ENCODE measurements around the gene CENPE.
A peak's percentile ranks its signal among the peaks of the same experiment; 100 is the strongest.

Gene CENPE

GRCh38 chr4:103075894-103076746, 122.0 kb downstream of the CENPE start:
- peak overlapping the region; percentile 65 for H3K4me3 ChIP-seq (ENCODE audit: low read depth, low read length)
- POLR2A ChIA-PET = no interaction called here
- CTCF ChIA-PET = interaction anchor here (0.9 to 1.2 kb wide), 3 partner anchors 9 to 68 kb away, joined by 3 to 6 read pairs (median 4); no protein-coding TSS in a partner anchor
- no peaks in the 10 kb centered on the region for H3K4me1 ChIP-seq (ENCODE audit: control insufficient read depth, insufficient read depth, low read length)
- H3K36me3 ChIP-seq (ENCODE audit: control insufficient read depth in 2 of 2, insufficient read depth in 1 of 2, low read length in 2 of 2) = peaks cover 0 to 3% of the 10 kb centered on the region in 2 experiments; a peak in 1 of 3 replicates
- peak overlapping the region; percentile 76; the same call in 1 of the 2 replicates for H3K27ac ChIP-seq (ENCODE audit: extremely low read depth, low read depth, low read length)
- no peaks in the 10 kb centered on the region for H3K9me3 ChIP-seq (ENCODE audit: control insufficient read depth, insufficient read depth, low read depth, low read length)
- no peak for TF ChIP-seq ZNF223 (tag by site-specific recombination; IDR thresholded peaks at IDR 0.05)
- TF ChIP-seq, protein P1, sequence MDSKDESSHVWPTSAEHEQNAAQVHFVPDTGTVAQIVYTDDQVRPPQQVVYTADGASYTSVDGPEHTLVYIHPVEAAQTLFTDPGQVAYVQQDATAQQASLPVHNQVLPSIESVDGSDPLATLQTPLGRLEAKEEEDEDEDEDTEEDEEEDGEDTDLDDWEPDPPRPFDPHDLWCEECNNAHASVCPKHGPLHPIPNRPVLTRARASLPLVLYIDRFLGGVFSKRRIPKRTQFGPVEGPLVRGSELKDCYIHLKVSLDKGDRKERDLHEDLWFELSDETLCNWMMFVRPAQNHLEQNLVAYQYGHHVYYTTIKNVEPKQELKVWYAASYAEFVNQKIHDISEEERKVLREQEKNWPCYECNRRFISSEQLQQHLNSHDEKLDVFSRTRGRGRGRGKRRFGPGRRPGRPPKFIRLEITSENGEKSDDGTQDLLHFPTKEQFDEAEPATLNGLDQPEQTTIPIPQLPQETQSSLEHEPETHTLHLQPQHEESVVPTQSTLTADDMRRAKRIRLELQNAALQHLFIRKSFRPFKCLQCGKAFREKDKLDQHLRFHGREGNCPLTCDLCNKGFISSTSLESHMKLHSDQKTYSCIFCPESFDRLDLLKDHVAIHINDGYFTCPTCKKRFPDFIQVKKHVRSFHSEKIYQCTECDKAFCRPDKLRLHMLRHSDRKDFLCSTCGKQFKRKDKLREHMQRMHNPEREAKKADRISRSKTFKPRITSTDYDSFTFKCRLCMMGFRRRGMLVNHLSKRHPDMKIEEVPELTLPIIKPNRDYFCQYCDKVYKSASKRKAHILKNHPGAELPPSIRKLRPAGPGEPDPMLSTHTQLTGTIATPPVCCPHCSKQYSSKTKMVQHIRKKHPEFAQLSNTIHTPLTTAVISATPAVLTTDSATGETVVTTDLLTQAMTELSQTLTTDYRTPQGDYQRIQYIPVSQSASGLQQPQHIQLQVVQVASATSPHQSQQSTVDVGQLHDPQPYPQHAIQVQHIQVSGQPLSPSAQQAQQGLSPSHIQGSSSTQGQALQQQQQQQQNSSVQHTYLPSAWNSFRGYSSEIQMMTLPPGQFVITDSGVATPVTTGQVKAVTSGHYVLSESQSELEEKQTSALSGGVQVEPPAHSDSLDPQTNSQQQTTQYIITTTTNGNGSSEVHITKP (tag by site-specific recombination; IDR thresholded peaks at IDR 0.05) = 0 out of 2 replicates have a peak, but pooled peaks have one; percentile 22
- TF ChIP-seq, protein P2, sequence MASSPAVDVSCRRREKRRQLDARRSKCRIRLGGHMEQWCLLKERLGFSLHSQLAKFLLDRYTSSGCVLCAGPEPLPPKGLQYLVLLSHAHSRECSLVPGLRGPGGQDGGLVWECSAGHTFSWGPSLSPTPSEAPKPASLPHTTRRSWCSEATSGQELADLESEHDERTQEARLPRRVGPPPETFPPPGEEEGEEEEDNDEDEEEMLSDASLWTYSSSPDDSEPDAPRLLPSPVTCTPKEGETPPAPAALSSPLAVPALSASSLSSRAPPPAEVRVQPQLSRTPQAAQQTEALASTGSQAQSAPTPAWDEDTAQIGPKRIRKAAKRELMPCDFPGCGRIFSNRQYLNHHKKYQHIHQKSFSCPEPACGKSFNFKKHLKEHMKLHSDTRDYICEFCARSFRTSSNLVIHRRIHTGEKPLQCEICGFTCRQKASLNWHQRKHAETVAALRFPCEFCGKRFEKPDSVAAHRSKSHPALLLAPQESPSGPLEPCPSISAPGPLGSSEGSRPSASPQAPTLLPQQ (tag by site-specific recombination; IDR thresholded peaks at IDR 0.05) = peak; percentile 81
- peak; percentile 92 for TF ChIP-seq ZBTB20 (tag by site-specific recombination; IDR thresholded peaks at IDR 0.05)
- TF ChIP-seq ZNF501 (tag by site-specific recombination; IDR thresholded peaks at IDR 0.05) = peak; percentile 55; the same call in 1 of the 2 replicates
- TF ChIP-seq, protein P3, sequence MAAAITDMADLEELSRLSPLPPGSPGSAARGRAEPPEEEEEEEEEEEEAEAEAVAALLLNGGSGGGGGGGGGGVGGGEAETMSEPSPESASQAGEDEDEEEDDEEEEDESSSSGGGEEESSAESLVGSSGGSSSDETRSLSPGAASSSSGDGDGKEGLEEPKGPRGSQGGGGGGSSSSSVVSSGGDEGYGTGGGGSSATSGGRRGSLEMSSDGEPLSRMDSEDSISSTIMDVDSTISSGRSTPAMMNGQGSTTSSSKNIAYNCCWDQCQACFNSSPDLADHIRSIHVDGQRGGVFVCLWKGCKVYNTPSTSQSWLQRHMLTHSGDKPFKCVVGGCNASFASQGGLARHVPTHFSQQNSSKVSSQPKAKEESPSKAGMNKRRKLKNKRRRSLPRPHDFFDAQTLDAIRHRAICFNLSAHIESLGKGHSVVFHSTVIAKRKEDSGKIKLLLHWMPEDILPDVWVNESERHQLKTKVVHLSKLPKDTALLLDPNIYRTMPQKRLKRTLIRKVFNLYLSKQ (tag by site-specific recombination; IDR thresholded peaks at IDR 0.05; ENCODE audit: borderline replicate concordance) = no peak
- peak; percentile 71 for TF ChIP-seq ZIC2 (tag by site-specific recombination; IDR thresholded peaks at IDR 0.05)
- TF ChIP-seq HOXC10 (CRISPR knock-in tag; IDR thresholded peaks at IDR 0.05) = no peak
- TF ChIP-seq ZNF658 (tag by site-specific recombination; IDR thresholded peaks at IDR 0.05) = no peak
- no peak for TF ChIP-seq SETDB1 (IDR thresholded peaks at IDR 0.05; ENCODE audit: insufficient read length, low read length)
- peak; percentile 40; the same call in 1 of the 2 replicates for TF ChIP-seq ZNF600 (tag by site-specific recombination; IDR thresholded peaks at IDR 0.05)
- TF ChIP-seq KLF9 (tag by site-specific recombination; IDR thresholded peaks at IDR 0.05; ENCODE audit: low read depth) = 0 out of 2 replicates have a peak, but pooled peaks have one; percentile 20
- TF ChIP-seq ZNF394 (tag by site-specific recombination; IDR thresholded peaks at IDR 0.05; ENCODE audit: borderline replicate concordance) = peak; percentile 11; the same call in 1 of the 2 replicates
- TF ChIP-seq SP2 (tag by site-specific recombination; IDR thresholded peaks at IDR 0.05) = peak; percentile 14; the same call in 1 of the 2 replicates
- peak; percentile 52; the same call in 1 of the 2 replicates for TF ChIP-seq ZXDB (tag by site-specific recombination; IDR thresholded peaks at IDR 0.05)
- TF ChIP-seq INSM2 (tag by site-specific recombination; IDR thresholded peaks at IDR 0.05) = no peak
- no peak for TF ChIP-seq REPIN1 (tag by site-specific recombination; IDR thresholded peaks at IDR 0.05; ENCODE audit: low read depth)
- no peak for TF ChIP-seq ZBTB1 (tag by site-specific recombination; IDR thresholded peaks at IDR 0.05)
- TF ChIP-seq FEZF1 (tag by site-specific recombination; IDR thresholded peaks at IDR 0.05) = no peak
- TF ChIP-seq, protein P4, sequence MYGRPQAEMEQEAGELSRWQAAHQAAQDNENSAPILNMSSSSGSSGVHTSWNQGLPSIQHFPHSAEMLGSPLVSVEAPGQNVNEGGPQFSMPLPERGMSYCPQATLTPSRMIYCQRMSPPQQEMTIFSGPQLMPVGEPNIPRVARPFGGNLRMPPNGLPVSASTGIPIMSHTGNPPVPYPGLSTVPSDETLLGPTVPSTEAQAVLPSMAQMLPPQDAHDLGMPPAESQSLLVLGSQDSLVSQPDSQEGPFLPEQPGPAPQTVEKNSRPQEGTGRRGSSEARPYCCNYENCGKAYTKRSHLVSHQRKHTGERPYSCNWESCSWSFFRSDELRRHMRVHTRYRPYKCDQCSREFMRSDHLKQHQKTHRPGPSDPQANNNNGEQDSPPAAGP (tag by site-specific recombination; IDR thresholded peaks at IDR 0.05) = peak; percentile 51; the same call in 1 of the 2 replicates
- no peak for TF ChIP-seq KLF10 (tag by site-specific recombination; IDR thresholded peaks at IDR 0.05)
- TF ChIP-seq KLF7 (tag by site-specific recombination; IDR thresholded peaks at IDR 0.05; ENCODE audit: borderline replicate concordance) = peak; percentile 27; the same call in 1 of the 2 replicates
- peak; percentile 62 for TF ChIP-seq KLF1 (tag by site-specific recombination; IDR thresholded peaks at IDR 0.05)
- 0 out of 2 replicates have a peak, but pooled peaks have one; percentile 39 for TF ChIP-seq ZEB2 (tag by site-specific recombination; IDR thresholded peaks at IDR 0.05)
- peak; percentile 34; the same call in 1 of the 2 replicates for TF ChIP-seq ZNF76 (tag by site-specific recombination; IDR thresholded peaks at IDR 0.05; ENCODE audit: borderline replicate concordance, low read depth)
- TF ChIP-seq ATF2 (tag by site-specific recombination; IDR thresholded peaks at IDR 0.05; ENCODE audit: low read depth) = no peak

All from HEK293 (cell line).